ENCODE results near the gene BANP. TPM values are rescaled to one million over a fixed set of nuclear protein-coding genes. Genes with fewer than 3 reads are reported as not detected.
"Not testable (repeated sequence)": the region's sequence is repeated elsewhere in the genome, so short reads cannot be mapped to it uniquely, and the experiment has no call there.

Gene BANP
- total and polyA plus RNA-seq, 2 of the 8 experiments (the other 6 are each of a cell fraction or from before 2014, with no cell fraction given): 25.8 to 39.8 TPM

- WGBS, 2 experiments (ENCODE audit: extremely low coverage in 1 of 2, insufficient coverage in 1 of 2, insufficient read length in 1 of 2, insufficient replicate concordance in 2 of 2, low coverage in 1 of 2, low lambda C conversion rate in 2 of 2, missing lambda C conversion rate in 1 of 2): 86% methylated on average over 19 of the region's 28 CpGs; no CpG with 5 or more reads in 1 of the 2 experiments
- FAIRE-seq; H3K23me2 ChIP-seq (ENCODE audit: low read depth, low read length); H3K79me2 ChIP-seq (ENCODE audit: control insufficient read depth in 1 of 2, insufficient read depth in 2 of 2, low read length in 2 of 2); H3K4me1 ChIP-seq (replicated peaks in 1 of 4; ENCODE audit: control insufficient read depth in 3 of 4, insufficient read depth in 4 of 4, low read length in 3 of 4); DNase-seq (ENCODE audit: low read depth in 1 of 2, low spot score in 2 of 2); H2BK5ac ChIP-seq (ENCODE audit: low read depth, low read length); H3K4ac ChIP-seq (replicated peaks; ENCODE audit: insufficient read length, low read depth, low read length); H3K9ac ChIP-seq (replicated peaks in 1 of 4; ENCODE audit: extremely low read depth in 1 of 4, low read depth in 3 of 4, low read length in 3 of 4); H3K4me3 ChIP-seq (ENCODE audit: extremely low read depth in 1 of 4, insufficient read depth in 2 of 4, low read depth in 3 of 4, low read length in 4 of 4); H4K20me1 ChIP-seq (replicated peaks in 1 of 2; ENCODE audit: control insufficient read depth in 1 of 2, insufficient read depth in 2 of 2, low read length in 2 of 2); H2BK20ac ChIP-seq (ENCODE audit: low read length); H4K5ac ChIP-seq (ENCODE audit: insufficient read length, low read depth, low read length); H4K91ac ChIP-seq (replicated peaks; ENCODE audit: insufficient read length, low read length); H3K36me3 ChIP-seq (ENCODE audit: control insufficient read depth in 2 of 4, insufficient read depth in 4 of 4, low read length in 3 of 4); H3K14ac ChIP-seq (ENCODE audit: insufficient read length); H2AK5ac ChIP-seq (ENCODE audit: low read depth, low read length); H2BK120ac ChIP-seq (replicated peaks; ENCODE audit: low read depth, low read length); H2BK12ac ChIP-seq (ENCODE audit: low read depth, low read length); H3K9me3 ChIP-seq (ENCODE audit: insufficient read depth in 2 of 2, low read depth in 1 of 2, low read length in 1 of 2); H3K56ac ChIP-seq (replicated peaks; ENCODE audit: insufficient read length, low read depth, low read length); H4K8ac ChIP-seq (ENCODE audit: extremely low read depth, insufficient read depth, low read length); H2AFZ ChIP-seq (ENCODE audit: low read length); H3K23ac ChIP-seq (ENCODE audit: insufficient read length); H3K27me3 ChIP-seq (replicated peaks in 1 of 4; ENCODE audit: control insufficient read depth in 3 of 4, extremely low read depth in 1 of 4, insufficient read depth in 3 of 4, low read length in 3 of 4); CTCF ChIA-PET (ENCODE audit: partially characterized antibody); H2BK15ac ChIP-seq (ENCODE audit: low read length); H3K4me2 ChIP-seq (ENCODE audit: insufficient read depth in 1 of 2, low read depth in 2 of 2, low read length in 2 of 2); H3K18ac ChIP-seq (ENCODE audit: extremely low read depth, low read length); H3K79me1 ChIP-seq (ENCODE audit: low read depth, low read length); H3K27ac ChIP-seq (ENCODE audit: low read depth, low read length); POLR2A ChIA-PET (ENCODE audit: partially characterized antibody): not testable (repeated sequence)
Measured at GRCh38 chr16:88040196-88040876, 89.1 kb downstream of the BANP start.

- DNase-seq (ENCODE audit: low read depth in 1 of 2, low spot score in 2 of 2); H4K5ac ChIP-seq (ENCODE audit: insufficient read length, low read depth, low read length); H4K8ac ChIP-seq (ENCODE audit: extremely low read depth, insufficient read depth, low read length); H2AK5ac ChIP-seq (ENCODE audit: low read depth, low read length); H4K91ac ChIP-seq (replicated peaks; ENCODE audit: insufficient read length, low read length); H3K4ac ChIP-seq (replicated peaks; ENCODE audit: insufficient read length, low read depth, low read length); H3K14ac ChIP-seq (ENCODE audit: insufficient read length); H2BK15ac ChIP-seq (ENCODE audit: low read length); H3K27ac ChIP-seq (ENCODE audit: low read depth, low read length); H2AFZ ChIP-seq (ENCODE audit: low read length); H3K18ac ChIP-seq (ENCODE audit: extremely low read depth, low read length); H3K4me1 ChIP-seq (replicated peaks in 1 of 4; ENCODE audit: control insufficient read depth in 3 of 4, insufficient read depth in 4 of 4, low read length in 3 of 4); H3K4me2 ChIP-seq (ENCODE audit: insufficient read depth in 1 of 2, low read depth in 2 of 2, low read length in 2 of 2); H3K79me1 ChIP-seq (ENCODE audit: low read depth, low read length); H3K56ac ChIP-seq (replicated peaks; ENCODE audit: insufficient read length, low read depth, low read length); H3K27me3 ChIP-seq (replicated peaks in 1 of 4; ENCODE audit: control insufficient read depth in 3 of 4, extremely low read depth in 1 of 4, insufficient read depth in 3 of 4, low read length in 3 of 4); H3K9me3 ChIP-seq (ENCODE audit: insufficient read depth in 2 of 2, low read depth in 1 of 2, low read length in 1 of 2); H3K4me3 ChIP-seq (ENCODE audit: extremely low read depth in 1 of 4, insufficient read depth in 2 of 4, low read depth in 3 of 4, low read length in 4 of 4); H2BK5ac ChIP-seq (ENCODE audit: low read depth, low read length); H3K23me2 ChIP-seq (ENCODE audit: low read depth, low read length); H2BK120ac ChIP-seq (replicated peaks; ENCODE audit: low read depth, low read length); H3K23ac ChIP-seq (ENCODE audit: insufficient read length); CTCF ChIA-PET (ENCODE audit: partially characterized antibody); H3K36me3 ChIP-seq (ENCODE audit: control insufficient read depth in 2 of 4, insufficient read depth in 4 of 4, low read length in 3 of 4); H3K79me2 ChIP-seq (ENCODE audit: control insufficient read depth in 1 of 2, insufficient read depth in 2 of 2, low read length in 2 of 2); H3K9ac ChIP-seq (replicated peaks in 1 of 4; ENCODE audit: extremely low read depth in 1 of 4, low read depth in 3 of 4, low read length in 3 of 4); POLR2A ChIA-PET (ENCODE audit: partially characterized antibody); FAIRE-seq; H2BK20ac ChIP-seq (ENCODE audit: low read length); H2BK12ac ChIP-seq (ENCODE audit: low read depth, low read length); H4K20me1 ChIP-seq (replicated peaks in 1 of 2; ENCODE audit: control insufficient read depth in 1 of 2, insufficient read depth in 2 of 2, low read length in 2 of 2): not testable (repeated sequence)
- WGBS, 2 experiments (ENCODE audit: extremely low coverage in 1 of 2, insufficient coverage in 1 of 2, insufficient read length in 1 of 2, insufficient replicate concordance in 2 of 2, low coverage in 1 of 2, low lambda C conversion rate in 2 of 2, missing lambda C conversion rate in 1 of 2): 100% methylated on average over 5 of the region's 5 CpGs; no CpG with 5 or more reads in 1 of the 2 experiments
Measured at GRCh38 chr16:88040877-88041244, 89.6 kb downstream of the BANP start.
